ENCODE results near the gene POLR2A. TPM values are rescaled to one million over a fixed set of nuclear protein-coding genes. Genes with fewer than 3 reads are reported as not detected.
A peak's percentile ranks its signal among the peaks of the same experiment; 100 is the strongest.
"Not testable (repeated sequence)": the region's sequence is repeated elsewhere in the genome, so short reads cannot be mapped to it uniquely, and the experiment has no call there.

Gene POLR2A
- total RNA-seq, 1 experiment from 2014 or later: 81.4 TPM

GRCh38 chr17:7460850-7461660 lies 23.1 kb upstream of the POLR2A start:
- DNase-seq (ENCODE audit: low read depth): no peak

- DNase-seq (ENCODE audit: low read depth): no peak
Observed at GRCh38 chr17:7462474-7463371, 21.4 kb upstream of the POLR2A start.

- no peak for DNase-seq (ENCODE audit: low read depth)
Observed at GRCh38 chr17:7463372-7463846, 20.8 kb upstream of the POLR2A start.

GRCh38 chr17:7464081-7464480 lies 20.1 kb upstream of the POLR2A start:
- no peak for DNase-seq (ENCODE audit: low read depth)

- no peak for DNase-seq (ENCODE audit: low read depth)
Observed at GRCh38 chr17:7465597-7466275, 18.4 kb upstream of the POLR2A start.

- no peak for DNase-seq (ENCODE audit: low read depth)
Observed at GRCh38 chr17:7466318-7466638, 17.9 kb upstream of the POLR2A start.

GRCh38 chr17:7466639-7467341 lies 17.4 kb upstream of the POLR2A start:
- peak; percentile 85 for DNase-seq (ENCODE audit: low read depth)

- DNase-seq (ENCODE audit: low read depth): no peak
Observed at GRCh38 chr17:7467498-7467897, 16.7 kb upstream of the POLR2A start.

- DNase-seq (ENCODE audit: low read depth): no peak
Observed at GRCh38 chr17:7468290-7468689, 15.9 kb upstream of the POLR2A start.

- DNase-seq (ENCODE audit: low read depth): no peak
Observed at GRCh38 chr17:7468804-7469389, 15.3 kb upstream of the POLR2A start.

- DNase-seq (ENCODE audit: low read depth): not testable (repeated sequence)
Observed at GRCh38 chr17:7469843-7470242, 14.3 kb upstream of the POLR2A start.

GRCh38 chr17:7470457-7470973 lies 13.7 kb upstream of the POLR2A start:
- DNase-seq (ENCODE audit: low read depth): not testable (repeated sequence)

- no peak for DNase-seq (ENCODE audit: low read depth)
Observed at GRCh38 chr17:7471729-7472128, 12.4 kb upstream of the POLR2A start.

- not testable (repeated sequence) for DNase-seq (ENCODE audit: low read depth)
Observed at GRCh38 chr17:7474767-7475166, 9.4 kb upstream of the POLR2A start.

GRCh38 chr17:7475764-7476422 lies 8.3 kb upstream of the POLR2A start:
- no peak for DNase-seq (ENCODE audit: low read depth)

GRCh38 chr17:7476494-7476893 lies 7.7 kb upstream of the POLR2A start:
- peak; percentile 40 for DNase-seq (ENCODE audit: low read depth)

- DNase-seq (ENCODE audit: low read depth): no peak
Observed at GRCh38 chr17:7476951-7477350, 7.2 kb upstream of the POLR2A start.

GRCh38 chr17:7477392-7478275 lies 6.5 kb upstream of the POLR2A start:
- peak; percentile 76 for DNase-seq (ENCODE audit: low read depth)

All from LHCN-M2 (cell line).